HepG2 (cell line): ENCODE measurements around the gene IFNA6. TPM values are rescaled to one million over a fixed set of nuclear protein-coding genes. Genes with fewer than 3 reads are reported as not detected.
A peak's percentile ranks its signal among the peaks of the same experiment; 100 is the strongest.

Experiments used
- ARNT2 ChIP-seq: sonication (generic); formaldehyde crosslinking; IDR thresholded peaks from 2 replicates; pipeline ENCODE4 v1.8.0; 2022; ENCODE audit warnings: mild to moderate bottlenecking, low read depth, missing genetic modification reagents, moderate library complexity
- ARNTL ChIP-seq: sonication (generic); formaldehyde crosslinking; IDR thresholded peaks from 2 replicates; pipeline ENCODE4 v1.4.0; 2020; ENCODE audit warnings: mild to moderate bottlenecking, missing genetic modification reagents
- GMEB1 ChIP-seq: sonication (generic); formaldehyde crosslinking; IDR thresholded peaks from 2 replicates; pipeline ENCODE4 v1.5.1; 2020; ENCODE audit warnings: missing genetic modification reagents, mild to moderate bottlenecking, borderline replicate concordance
- MEIS1 ChIP-seq: sonication (generic); formaldehyde crosslinking; IDR thresholded peaks from 2 replicates; pipeline ENCODE4 v1.9.0; 2021; ENCODE audit warnings: mild to moderate bottlenecking, missing genetic modification reagents, moderate library complexity, borderline replicate concordance
- NCOA5 ChIP-seq: sonication (generic); formaldehyde crosslinking; IDR thresholded peaks from 2 replicates; pipeline ENCODE4 v1.4.0; 2020; ENCODE audit warnings: missing genetic modification reagents
- SMARCC2 ChIP-seq: fragments of 450-650 bp; IDR thresholded peaks from 2 replicates; pipeline ENCODE4 v1.6.1; 2017; ENCODE audit warnings: antibody characterized with exemption, mild to moderate bottlenecking
- TFAP4 ChIP-seq: sonication (generic); IDR thresholded peaks from 2 replicates; pipeline ENCODE4 v1.6.1; 2016; ENCODE audit warnings: low read depth, borderline replicate concordance
- THAP8 ChIP-seq: sonication (generic); formaldehyde crosslinking; IDR thresholded peaks from 2 replicates; pipeline ENCODE4 v1.5.1; 2020; ENCODE audit warnings: missing genetic modification reagents, mild to moderate bottlenecking, borderline replicate concordance
- ZBTB40 ChIP-seq, 2 experiments: fragments of 450-650 bp in 1 of 2; sonication (generic) in 1 of 2; formaldehyde crosslinking in 1 of 2; IDR thresholded peaks; 2 replicates each; pipeline versions ENCODE4 v1.6.1 to v1.8.0; 2016 to 2022; ENCODE audit warnings: antibody characterized with exemption in 1 of 2, mild to moderate bottlenecking in 1 of 2, missing genetic modification reagents in 1 of 2
- ZNF280B ChIP-seq: sonication (generic); formaldehyde crosslinking; IDR thresholded peaks from 2 replicates; pipeline ENCODE4 v1.5.0; 2020; ENCODE audit warnings: missing genetic modification reagents, mild to moderate bottlenecking, borderline replicate concordance
- ZNF432 ChIP-seq: sonication (generic); formaldehyde crosslinking; IDR thresholded peaks from 2 replicates; pipeline ENCODE4 v1.5.0; 2020; ENCODE audit warnings: missing genetic modification reagents, mild to moderate bottlenecking, borderline replicate concordance
- ZNF552 ChIP-seq: sonication (generic); formaldehyde crosslinking; IDR thresholded peaks from 2 replicates; pipeline ENCODE4 v1.9.0; 2022; ENCODE audit warnings: missing genetic modification reagents, mild to moderate bottlenecking, borderline replicate concordance
- polyA plus RNA-seq, 8 experiments: library from polyadenylated mRNA; depleted of rRNA in 3 of 8; stranded (reverse) in 7 of 8; unstranded in 1 of 8; fragments of >200 nt; fragmentation: Illumina TruSeq in 4 of 8; extraction: Trizol in 4 of 8; gene quantifications; 2 replicates each; pipeline versions ENCODE4 v1.2.1 to v1.2.3, GENCODE V29; 2011 to 2016; ENCODE audit warnings: low read depth in 4 of 8, missing spikeins in 1 of 8, mixed read lengths in 1 of 8; ENCODE audit not compliant: insufficient read depth in 1 of 8
- total RNA-seq, 5 experiments: library from RNA; depleted of rRNA; stranded (reverse); fragments of >200 nt; fragmentation: Illumina TruSeq; extraction: Trizol; gene quantifications; 2 replicates each; pipeline ENCODE4 v1.2.3, GENCODE V29; 2016; ENCODE audit warnings: low read depth in 1 of 5

IFNA6 gene
- total and polyA plus RNA-seq, 2 of the 13 experiments (the other 11 are each of a cell fraction or from before 2014, with no cell fraction given): not detected

GRCh38 chr9:21334701-21335632, 15.7 kb downstream of the IFNA6 start, which contains the start of gene KLHL9 (continued):
- TF ChIP-seq ARNT2 (CRISPR knock-in tag) (peak; percentile 80), TFAP4 (no peak), ZBTB40 (IDR thresholded peaks at IDR 0.05) (no peak), ZBTB40 (CRISPR knock-in tag; IDR thresholded peaks at IDR 0.05) (0 out of 2 replicates have a peak, but pooled peaks have one; percentile 47), ZNF552 (no peak), SMARCC2 (no peak), GMEB1 (CRISPR knock-in tag) (peak; percentile 53; the same call in 1 of the 2 replicates), NCOA5 (CRISPR knock-in tag) (no peak), THAP8 (no peak), ARNTL (CRISPR knock-in tag) (no peak), ZNF432 (CRISPR knock-in tag) (no peak), MEIS1 (CRISPR knock-in tag) (peak; percentile 22; the same call in 1 of the 2 replicates), ZNF280B (CRISPR knock-in tag) (0 out of 2 replicates have a peak, but pooled peaks have one; percentile 28)
